H1 (cell line): ENCODE data around the gene DNAJB11. TPM values are rescaled to one million over a fixed set of nuclear protein-coding genes. Genes with fewer than 3 reads are reported as not detected.

Source experiments
- CTCF ChIA-PET: fragments of 300-600 bp; sonication (Branson Sonifier 250); formaldehyde crosslinking; loops from one replicate; lab custom pipeline; 2021; ENCODE audit not compliant: partially characterized antibody; lab: Charles Lee
- POLR2A ChIA-PET: fragments of 300-600 bp; sonication (Branson Sonifier 250); formaldehyde crosslinking; loops from one replicate; lab custom pipeline; 2021; ENCODE audit warnings: inconsistent platforms; ENCODE audit not compliant: partially characterized antibody; lab: Charles Lee
- DNase-seq, 2 experiments: peaks; one replicate each; pipeline versions ENCODE4 v3.0.0 to v3.0.0-alpha.2; 2010 to 2022; ENCODE audit warnings: low spot score in 2 of 2, low read depth in 1 of 2, mixed read lengths in 1 of 2
- FAIRE-seq: peaks from 2 replicates; lab custom pipeline; 2011; peaks lifted over from hg19 to GRCh38; lab: Jason Lieb, UNC
- H2AFZ ChIP-seq: 2 replicates; pipeline ENCODE4 v1.8.1; 2012; ENCODE audit warnings: low read length, inconsistent platforms
- H2AK5ac ChIP-seq: 2 replicates; pipeline ENCODE4 v1.6.1; 2013; ENCODE audit warnings: low read depth, low read length
- H2BK120ac ChIP-seq: replicated peaks from 2 replicates; pipeline ENCODE3; 2013; ENCODE audit warnings: low read depth, low read length, inconsistent platforms
- H2BK12ac ChIP-seq: 2 replicates; pipeline ENCODE4 v1.6.1; 2013; ENCODE audit warnings: low read depth, low read length
- H2BK15ac ChIP-seq: 2 replicates; pipeline ENCODE4 v1.6.1; 2013; ENCODE audit warnings: low read length
- H2BK20ac ChIP-seq: 2 replicates; pipeline ENCODE4 v1.6.1; 2013; ENCODE audit warnings: low read length
- H2BK5ac ChIP-seq: 2 replicates; pipeline ENCODE4 v1.6.1; 2013; ENCODE audit warnings: low read depth, low read length
- H3K14ac ChIP-seq: 2 replicates; pipeline ENCODE4 v1.6.1; 2013; ENCODE audit warnings: inconsistent platforms; ENCODE audit not compliant: insufficient read length
- H3K18ac ChIP-seq: 2 replicates; pipeline ENCODE4 v1.6.1; 2013; ENCODE audit warnings: low read length; ENCODE audit errors: extremely low read depth
- H3K23ac ChIP-seq: 2 replicates; pipeline ENCODE4 v1.6.1; 2013; ENCODE audit warnings: inconsistent platforms; ENCODE audit not compliant: insufficient read length
- H3K23me2 ChIP-seq: 2 replicates; pipeline ENCODE4 v1.6.1; 2013; ENCODE audit warnings: low read depth, low read length
- H3K27ac ChIP-seq: 2 replicates; pipeline ENCODE4 v1.6.1; 2011; ENCODE audit warnings: low read depth, low read length, inconsistent platforms
- H3K27me3 ChIP-seq, 4 experiments: replicated peaks in 1 of 4; 1 replicate in 1 of 4; 2 replicates in 3 of 4; pipeline versions ENCODE4 v1.6.1 to v1.8.1; 2011 to 2013; ENCODE audit warnings: low read length in 3 of 4, mild to moderate bottlenecking in 3 of 4, inconsistent platforms in 2 of 4, mixed read lengths in 2 of 4, moderate library complexity in 1 of 4; ENCODE audit not compliant: control insufficient read depth in 3 of 4, insufficient read depth in 3 of 4; ENCODE audit errors: extremely low read depth in 1 of 4
- H3K36me3 ChIP-seq, 4 experiments: 2 replicates each; pipeline versions ENCODE4 v1.6.1 to v1.8.1; 2011 to 2013; ENCODE audit warnings: mild to moderate bottlenecking in 4 of 4, low read length in 3 of 4, moderate library complexity in 2 of 4, control low read depth in 1 of 4, inconsistent platforms in 1 of 4; ENCODE audit not compliant: insufficient read depth in 4 of 4, control insufficient read depth in 2 of 4
- H3K4ac ChIP-seq: replicated peaks from 2 replicates; pipeline ENCODE3; 2013; ENCODE audit warnings: low read length, low read depth, mixed read lengths, inconsistent platforms; ENCODE audit not compliant: insufficient read length
- H3K4me1 ChIP-seq, 4 experiments: replicated peaks in 1 of 4; 1 replicate in 1 of 4; 2 replicates in 3 of 4; pipeline versions ENCODE4 v1.6.1 to v1.8.1; 2011 to 2013; ENCODE audit warnings: low read length in 3 of 4, inconsistent platforms in 2 of 4, mixed read lengths in 1 of 4; ENCODE audit not compliant: insufficient read depth in 4 of 4, control insufficient read depth in 3 of 4
- H3K4me2 ChIP-seq, 2 experiments: 2 replicates each; pipeline versions ENCODE4 v1.6.1 to v1.8.1; 2011 to 2013; ENCODE audit warnings: low read depth in 2 of 2, low read length in 2 of 2, control low read depth in 1 of 2, inconsistent platforms in 1 of 2, mild to moderate bottlenecking in 1 of 2; ENCODE audit not compliant: insufficient read depth in 1 of 2
- H3K4me3 ChIP-seq, 4 experiments: fragments of 200-600, 300-600 bp in 1 of 4; sonication (generic), shearing (Covaris generic), sonication (Bioruptor Twin) in 1 of 4; 2 replicates each; pipeline versions ENCODE4 v1.5.1 to v1.8.1; 2011 to 2016; ENCODE audit warnings: low read length in 4 of 4, low read depth in 3 of 4, control low read depth in 2 of 4, inconsistent platforms in 2 of 4, mild to moderate bottlenecking in 2 of 4, mixed read lengths in 1 of 4, moderate library complexity in 1 of 4; ENCODE audit not compliant: insufficient read depth in 2 of 4; ENCODE audit errors: extremely low read depth in 1 of 4
- H3K56ac ChIP-seq: replicated peaks from 2 replicates; pipeline ENCODE3; 2013; ENCODE audit warnings: low read depth, mild to moderate bottlenecking, mixed read lengths, low read length, inconsistent platforms; ENCODE audit not compliant: insufficient read length
- H3K79me1 ChIP-seq: 2 replicates; pipeline ENCODE4 v1.6.1; 2013; ENCODE audit warnings: low read depth, low read length, control low read depth
- H3K79me2 ChIP-seq, 2 experiments: 2 replicates each; pipeline versions ENCODE4 v1.6.1 to v1.8.1; 2012 to 2013; ENCODE audit warnings: low read length in 2 of 2, mild to moderate bottlenecking in 2 of 2, inconsistent platforms in 1 of 2; ENCODE audit not compliant: insufficient read depth in 2 of 2, control insufficient read depth in 1 of 2
- H3K9ac ChIP-seq, 4 experiments: replicated peaks in 1 of 4; 1 replicate in 1 of 4; 2 replicates in 3 of 4; pipeline versions ENCODE4 v1.6.1 to v1.8.1; 2011 to 2013; ENCODE audit warnings: low read depth in 3 of 4, low read length in 3 of 4, control low read depth in 2 of 4, mild to moderate bottlenecking in 2 of 4, moderate library complexity in 2 of 4, inconsistent platforms in 1 of 4; ENCODE audit errors: extremely low read depth in 1 of 4
- H3K9me3 ChIP-seq, 2 experiments: 2 replicates each; pipeline versions ENCODE4 v1.6.1 to v1.8.1; 2012 to 2013; ENCODE audit warnings: mild to moderate bottlenecking in 2 of 2, moderate library complexity in 2 of 2, control low read depth in 1 of 2, inconsistent platforms in 1 of 2, low read depth in 1 of 2, low read length in 1 of 2, mixed read lengths in 1 of 2; ENCODE audit not compliant: insufficient read depth in 2 of 2
- H4K20me1 ChIP-seq, 2 experiments: replicated peaks in 1 of 2; 2 replicates each; pipeline versions ENCODE3 to v1.8.1; 2011 to 2013; ENCODE audit warnings: inconsistent platforms in 2 of 2, low read length in 2 of 2, mild to moderate bottlenecking in 1 of 2; ENCODE audit not compliant: insufficient read depth in 2 of 2, control insufficient read depth in 1 of 2
- H4K5ac ChIP-seq: 2 replicates; pipeline ENCODE4 v1.6.1; 2013; ENCODE audit warnings: low read length, low read depth, mixed read lengths, inconsistent platforms; ENCODE audit not compliant: insufficient read length
- H4K8ac ChIP-seq: 2 replicates; pipeline ENCODE4 v1.8.0; 2013; ENCODE audit warnings: mild to moderate bottlenecking, moderate library complexity, low read length, inconsistent platforms; ENCODE audit not compliant: insufficient read depth; ENCODE audit errors: extremely low read depth
- H4K91ac ChIP-seq: replicated peaks from 2 replicates; pipeline ENCODE3; 2013; ENCODE audit warnings: low read length, mixed read lengths, inconsistent platforms; ENCODE audit not compliant: insufficient read length
- CEBPB ChIP-seq: IDR thresholded peaks from 2 replicates; pipeline ENCODE4 v1.6.1; 2012; ENCODE audit warnings: low read depth, low read length
- CHD1 ChIP-seq: IDR thresholded peaks from 2 replicates; pipeline ENCODE4 v1.6.1; 2012; ENCODE audit warnings: low read depth, low read length, improper control_type of control experiment
- RAD21 ChIP-seq, 2 experiments: IDR thresholded peaks in 1 of 2; conservative IDR thresholded peaks in 1 of 2; 2 replicates each; pipeline ENCODE4 v1.6.1; 2011; ENCODE audit warnings: low read depth in 2 of 2, low read length in 2 of 2, improper control_type of control experiment in 1 of 2, inconsistent platforms in 1 of 2, mild to moderate bottlenecking in 1 of 2, moderate library complexity in 1 of 2
- RFX5 ChIP-seq: IDR thresholded peaks from 2 replicates; pipeline ENCODE4 v1.6.1; 2011; ENCODE audit warnings: low read depth, low read length, improper control_type of control experiment, borderline replicate concordance
- SP2 ChIP-seq: IDR thresholded peaks from 2 replicates; pipeline ENCODE4 v1.6.1; 2012; ENCODE audit warnings: mild to moderate bottlenecking, low read length, inconsistent platforms
- TAF1 ChIP-seq: IDR thresholded peaks from 2 replicates; pipeline ENCODE4 v1.6.1; 2011; ENCODE audit warnings: mild to moderate bottlenecking, low read depth, low read length
- YY1 ChIP-seq: IDR thresholded peaks from 2 replicates; pipeline ENCODE4 v1.6.1; 2011; ENCODE audit warnings: low read depth, mild to moderate bottlenecking, low read length
- WGBS, 2 experiments: shearing (Covaris generic) in 1 of 2; methylation state at CpG; one replicate each; pipeline versions ENCODE4 v1.1.6 to v1.1.7; 2013 to 2015; ENCODE audit warnings: low lambda C conversion rate in 2 of 2, mixed read lengths in 2 of 2, inconsistent platforms in 1 of 2, low coverage in 1 of 2, missing lambda C conversion rate in 1 of 2; ENCODE audit not compliant: insufficient replicate concordance in 2 of 2, insufficient coverage in 1 of 2, insufficient read length in 1 of 2; ENCODE audit errors: extremely low coverage in 1 of 2, missing lambda C conversion rate in 1 of 2; 5-methylcytosine and 5-hydroxymethylcytosine counted together
- polyA plus RNA-seq, 7 experiments: library from polyadenylated mRNA; depleted of rRNA in 3 of 7; stranded (reverse) in 5 of 7; unstranded in 2 of 7; fragments of >200 nt in 5 of 7; fragments of 200-250 nt in 2 of 7; gene quantifications; 1 replicate in 5 of 7; 2 replicates in 1 of 7; 4 replicates in 1 of 7; pipeline versions ENCODE4 v1.2.1 to v1.2.3, GENCODE V29; 2011 to 2013; ENCODE audit warnings: missing spikeins in 2 of 7, mixed read lengths in 2 of 7
- total RNA-seq: library from RNA; stranded (reverse); fragmentation: NEBNext Ultra II Directional; extraction: Animal tissue kit (Norgen Biotek cat#: 25700); gene quantifications from 2 replicates; pipeline ENCODE4 v1.2.1, GENCODE V29; 2021

DNAJB11 gene
- total and polyA plus RNA-seq, 2 of the 8 experiments (the other 6 are each of a cell fraction or from before 2014, with no cell fraction given): 14.6 to 63.9 TPM

DNA sequence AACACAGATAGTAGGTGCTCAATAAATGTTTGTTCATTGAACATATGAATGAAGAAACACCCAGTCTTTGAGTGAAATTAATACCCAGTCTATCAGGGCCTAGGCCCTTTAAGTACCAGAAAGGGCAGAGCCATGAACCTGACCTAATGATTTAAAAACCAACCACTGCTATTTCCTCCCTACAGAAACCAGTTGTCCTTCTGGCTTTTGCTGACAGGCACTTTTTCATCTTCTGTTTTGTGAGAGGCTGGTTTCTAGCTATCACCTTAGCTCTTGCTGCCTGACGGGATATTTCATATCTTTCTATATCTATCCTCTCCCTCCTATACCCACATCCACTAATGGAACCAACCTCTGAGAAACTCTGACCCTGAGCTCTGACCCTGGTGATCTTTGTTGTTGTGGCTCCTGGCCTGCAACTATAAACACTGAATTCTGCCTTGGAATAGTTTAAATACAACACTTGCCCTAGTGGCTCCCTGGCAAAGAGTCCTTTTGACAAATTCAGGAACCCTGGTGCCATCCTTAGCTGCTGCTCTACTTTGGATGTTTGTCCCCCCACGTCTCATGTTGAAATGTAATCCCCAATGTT lies 38.2 kb downstream of the DNAJB11 start:
- Histone ChIP-seq H3K4me1 (no peaks in the 10 kb centered on the region), H3K23me2 (no peaks in the 10 kb centered on the region), H4K20me1 (no peaks in the 10 kb centered on the region), H4K91ac (no peak overlapping the region), H2AFZ (no peak overlapping the region), H3K4me3 (no peak overlapping the region), H2BK20ac (no peak overlapping the region), H2BK15ac (no peak overlapping the region), H3K9ac (no peak overlapping the region), H3K56ac (no peak overlapping the region), H4K5ac (no peak overlapping the region), H3K27me3 (no peaks in the 10 kb centered on the region), H2BK120ac (no peak overlapping the region), H2BK12ac (no peak overlapping the region), H3K4ac (no peak overlapping the region), H3K9me3 (no peaks in the 10 kb centered on the region), H3K36me3 (no peaks in the 10 kb centered on the region), H2AK5ac (no peak overlapping the region), H3K18ac (no peak overlapping the region), H4K8ac (no peak overlapping the region), H3K4me2 (no peak overlapping the region), H3K14ac (no peak overlapping the region), H2BK5ac (no peak overlapping the region), H3K23ac (no peak overlapping the region), H3K79me1 (no peaks in the 10 kb centered on the region), H3K79me2 (no peaks in the 10 kb centered on the region), H3K27ac (no peak overlapping the region)
- no peak for FAIRE-seq
- ChIA-PET POLR2A (interaction anchor here (1.4 kb wide), 1 partner anchor 175 kb away, joined by 8 read pairs; the partner anchor contains the start of gene EIF4A2), CTCF (interaction anchor here (1.0 to 12.9 kb wide), 6 partner anchors 8 to 150 kb away, joined by 3 to 333 read pairs (median 14); no protein-coding TSS in a partner anchor)
- DNase-seq: no peak
- 84% methylated on average over 2 of the region's 2 CpGs; no CpG with 5 or more reads in 1 of the 2 experiments for WGBS, 2 experiments
- TF ChIP-seq CHD1: no peak
- no peak for TF ChIP-seq RFX5
- TF ChIP-seq TAF1: no peak
- no peak for TF ChIP-seq RAD21 (IDR thresholded peaks at IDR 0.05 in 1 of 2, conservative IDR thresholded peaks at IDR 0.05 in 1 of 2; ENCODE audit: low read depth in 2 of 2, low read length in 2 of 2)
- no peak for TF ChIP-seq CEBPB
- TF ChIP-seq YY1: no peak
- no peak for TF ChIP-seq SP2
